ENCODE results near the gene PARD3. TPM values are rescaled to one million over a fixed set of nuclear protein-coding genes. Genes with fewer than 3 reads are reported as not detected.

Gene PARD3
- not detected in 2 replicates for total RNA-seq (2014; rRNA removed; shearing (Covaris generic); ENCODE audit: low replicate concordance)

DNA sequence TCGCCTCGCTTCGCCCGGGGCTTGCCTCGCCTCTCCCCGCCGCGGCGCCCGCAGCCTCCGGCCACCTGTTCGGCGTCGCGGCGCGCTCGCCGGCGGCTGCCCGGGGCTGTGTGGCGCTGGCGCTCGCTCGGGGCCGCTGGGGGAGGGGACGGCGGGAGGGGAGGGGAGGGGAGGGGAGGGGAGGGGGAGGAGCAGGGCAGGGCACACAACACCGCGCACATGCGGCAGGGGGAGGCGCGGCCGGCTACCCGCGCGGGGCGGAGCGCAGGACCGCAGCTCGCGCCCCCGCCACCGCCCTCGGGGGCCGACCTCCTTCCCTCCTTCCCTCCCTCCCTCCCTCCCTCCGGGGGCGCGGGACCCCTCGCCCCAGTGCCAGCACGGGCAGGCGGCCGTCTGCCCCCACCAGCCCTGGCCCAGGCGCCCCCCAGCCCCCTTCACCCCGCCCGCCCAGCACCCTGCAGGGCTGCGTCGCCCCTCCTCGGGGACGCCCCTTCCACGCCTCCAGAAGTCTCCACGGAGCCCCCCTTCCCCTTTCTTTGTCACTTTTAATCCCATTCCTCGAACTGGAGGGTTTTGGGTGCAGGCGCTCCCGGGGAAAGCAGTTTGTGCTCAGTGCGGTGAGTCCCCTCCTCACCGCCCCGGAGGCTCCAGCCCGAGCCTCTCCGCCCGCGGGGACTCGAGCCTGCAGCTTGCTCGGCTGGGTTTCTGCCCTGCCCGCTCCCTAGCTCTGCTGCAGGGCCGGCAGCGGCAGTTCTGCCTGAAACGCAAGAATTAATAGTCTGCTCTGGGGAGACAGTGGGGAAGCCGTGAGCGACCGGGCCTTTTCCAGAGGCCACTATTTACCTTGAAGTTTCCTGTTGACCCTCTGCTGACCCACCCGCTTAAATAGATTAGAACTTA is at the start of gene PARD3:
Gene PARD3, minus strand, starts transcription at position 112 of the 900 bp plus-strand sequence. CDS start 301 bp downstream, outside the sequence.
- H4K20me1 ChIP-seq (ENCODE audit: insufficient read depth, low read depth, low read length), result no peaks in the 10 kb centered on the region
- H3K9ac ChIP-seq (ENCODE audit: low read length), result no peak within 1 kb of the TSS
- H3K36me3 ChIP-seq (ENCODE audit: insufficient read depth, low read length), result no peaks in the 10 kb centered on the region
- H3K4me3 ChIP-seq (ENCODE audit: low read length), result no peak within 1 kb of the TSS
- DNase-seq, result no peak
- no peak within 1 kb of the TSS for H3K4me2 ChIP-seq (ENCODE audit: low read depth, low read length, poor library complexity, severe bottlenecking)
- H2AFZ ChIP-seq (ENCODE audit: low read length), result no peak within 1 kb of the TSS
- no peaks in the 10 kb centered on the region for H3K9me3 ChIP-seq (ENCODE audit: low read length)
- no peaks in the 10 kb centered on the region for H3K9me2 ChIP-seq (replicated peaks; ENCODE audit: insufficient read depth, low read length)
- H3K27ac ChIP-seq (ENCODE audit: low read length), result no peak within 1 kb of the TSS
- no peaks in the 10 kb centered on the region for H3K27me3 ChIP-seq (ENCODE audit: low read length)
- H3K4me1 ChIP-seq (ENCODE audit: low read length), result no peaks in the 10 kb centered on the region
- no peaks in the 10 kb centered on the region for H3K79me2 ChIP-seq (ENCODE audit: low read length)

DNA sequence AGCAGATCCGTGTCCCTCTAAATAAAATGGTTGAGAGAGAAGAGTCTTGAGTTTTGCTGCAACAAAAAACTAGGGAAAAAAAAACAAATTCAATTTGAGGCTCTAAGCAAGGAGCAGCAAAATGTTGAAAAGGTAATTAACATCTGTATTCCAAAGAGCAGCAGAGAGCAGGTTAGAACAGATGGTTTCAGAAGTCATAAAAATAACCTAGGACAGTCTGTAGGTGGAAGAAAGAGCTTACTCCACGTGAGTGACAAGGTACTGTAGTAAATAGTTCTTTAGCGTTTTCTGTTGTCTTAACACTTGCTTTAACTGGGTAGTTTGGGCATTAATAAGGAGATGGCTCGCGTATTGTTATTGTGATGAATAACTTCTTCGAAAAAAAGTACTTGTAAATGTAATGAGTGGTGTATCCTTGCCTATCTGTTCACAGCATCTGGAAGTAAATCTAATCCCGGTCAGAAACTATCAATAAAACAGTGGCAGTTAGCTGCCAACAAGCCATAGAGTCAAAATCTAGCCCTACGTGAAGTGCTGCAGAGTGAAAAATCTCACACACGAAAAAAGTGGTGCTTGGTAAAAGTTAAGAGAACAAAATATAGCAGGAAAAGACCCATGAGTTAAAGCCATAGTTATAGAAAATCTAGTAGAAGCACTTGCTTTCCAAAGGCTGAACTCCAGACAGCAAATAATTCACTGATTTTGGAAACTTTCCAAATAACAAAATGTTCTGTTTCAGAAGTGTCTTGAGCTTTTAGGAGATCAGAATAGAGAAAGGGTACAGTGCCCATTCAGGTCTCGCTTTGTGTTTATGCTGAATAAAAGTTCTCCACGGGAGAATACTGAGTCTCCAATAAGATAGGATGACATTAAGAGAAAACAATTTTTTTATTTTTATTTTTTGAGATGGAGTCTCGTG is 49.3 kb upstream of the PARD3 start:
- Histone ChIP-seq H3K4me3 (ENCODE audit: low read length) (no peak overlapping the region), H2AFZ (ENCODE audit: low read length) (0 out of 2 replicates have a peak overlapping the region, but pooled peaks have one; percentile 21), H3K9ac (ENCODE audit: low read length) (no peak overlapping the region), H3K27me3 (ENCODE audit: low read length) (no peaks in the 10 kb centered on the region), H3K4me1 (ENCODE audit: low read length) (no peaks in the 10 kb centered on the region), H3K9me3 (ENCODE audit: low read length) (no peaks in the 10 kb centered on the region), H3K9me2 (replicated peaks; ENCODE audit: insufficient read depth, low read length) (no peaks in the 10 kb centered on the region), H3K27ac (ENCODE audit: low read length) (no peak overlapping the region), H3K36me3 (ENCODE audit: insufficient read depth, low read length) (no peaks in the 10 kb centered on the region), H3K79me2 (ENCODE audit: low read length) (no peaks in the 10 kb centered on the region), H3K4me2 (ENCODE audit: low read depth, low read length, poor library complexity, severe bottlenecking) (no peak overlapping the region), H4K20me1 (ENCODE audit: insufficient read depth, low read depth, low read length) (no peaks in the 10 kb centered on the region)
- DNase-seq, result no peak

DNA sequence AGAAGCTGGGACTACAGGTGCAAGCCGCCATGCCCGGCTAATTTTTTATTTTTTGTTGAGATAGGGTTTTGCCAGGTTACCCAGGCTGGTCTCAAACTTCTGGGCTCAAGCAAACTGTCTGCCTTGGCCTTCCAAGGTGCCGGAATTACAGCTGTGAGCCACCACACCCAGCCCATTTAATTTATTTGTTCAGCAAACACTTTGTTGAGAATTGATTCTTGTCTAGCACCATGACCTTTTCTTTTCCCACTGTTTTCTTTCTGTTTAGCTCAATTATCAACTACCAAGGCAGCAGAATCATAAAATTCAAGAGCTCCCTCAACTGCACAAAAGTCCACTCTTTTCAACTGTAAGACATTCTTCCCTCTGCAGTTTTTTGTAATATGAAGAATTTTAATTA is 47.8 kb upstream of the PARD3 start:
- H3K27me3 ChIP-seq (ENCODE audit: low read length), result no peaks in the 10 kb centered on the region
- H3K27ac ChIP-seq (ENCODE audit: low read length), result no peak overlapping the region
- no peak overlapping the region for H2AFZ ChIP-seq (ENCODE audit: low read length)
- H3K4me2 ChIP-seq (ENCODE audit: low read depth, low read length, poor library complexity, severe bottlenecking), result no peak overlapping the region
- H3K36me3 ChIP-seq (ENCODE audit: insufficient read depth, low read length), result no peaks in the 10 kb centered on the region
- no peaks in the 10 kb centered on the region for H3K79me2 ChIP-seq (ENCODE audit: low read length)
- H3K4me3 ChIP-seq (ENCODE audit: low read length), result no peak overlapping the region
- H3K9ac ChIP-seq (ENCODE audit: low read length), result no peak overlapping the region
- no peaks in the 10 kb centered on the region for H4K20me1 ChIP-seq (ENCODE audit: insufficient read depth, low read depth, low read length)
- no peaks in the 10 kb centered on the region for H3K4me1 ChIP-seq (ENCODE audit: low read length)
- no peaks in the 10 kb centered on the region for H3K9me3 ChIP-seq (ENCODE audit: low read length)
- no peak for DNase-seq
- no peaks in the 10 kb centered on the region for H3K9me2 ChIP-seq (replicated peaks; ENCODE audit: insufficient read depth, low read length)

DNA sequence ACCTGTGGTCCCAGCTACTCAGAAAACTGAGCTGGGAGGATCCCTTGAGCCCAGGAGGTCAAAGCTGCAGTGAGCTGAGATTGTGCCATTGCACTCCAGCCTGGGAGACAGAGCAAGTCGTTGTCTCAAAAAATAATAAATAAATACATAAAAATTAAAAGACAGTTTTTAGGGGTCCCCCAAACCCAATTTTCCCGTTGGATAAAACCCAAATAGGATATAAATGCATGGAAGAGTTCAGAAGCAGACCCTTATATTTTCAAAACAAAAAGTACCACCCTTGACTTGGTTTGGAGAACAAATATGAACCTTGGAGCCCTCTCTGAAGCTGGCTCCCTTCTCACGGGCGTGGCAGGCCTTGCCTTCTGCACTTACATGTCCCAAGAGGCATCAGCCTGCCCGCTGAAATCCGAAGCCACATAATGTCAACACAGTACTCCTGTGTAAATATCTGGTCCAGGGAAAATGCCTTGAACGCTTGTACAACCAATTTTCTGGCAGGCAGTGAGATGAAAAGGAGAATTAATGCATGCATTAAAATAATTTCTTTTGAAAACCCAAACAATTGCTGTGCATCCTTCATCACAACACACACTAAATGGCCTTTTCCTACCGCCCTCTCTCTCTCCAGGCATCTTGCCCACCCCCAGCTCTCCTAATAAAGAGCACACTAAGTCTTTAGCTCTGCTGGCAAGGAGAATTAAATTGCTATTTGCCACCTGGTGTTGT is 46.4 kb upstream of the PARD3 start:
- no peak overlapping the region for H3K4me2 ChIP-seq (ENCODE audit: low read depth, low read length, poor library complexity, severe bottlenecking)
- no peak overlapping the region for H3K9ac ChIP-seq (ENCODE audit: low read length)
- H3K36me3 ChIP-seq (ENCODE audit: insufficient read depth, low read length), result no peaks in the 10 kb centered on the region
- no peak for DNase-seq
- no peaks in the 10 kb centered on the region for H4K20me1 ChIP-seq (ENCODE audit: insufficient read depth, low read depth, low read length)
- no peaks in the 10 kb centered on the region for H3K4me1 ChIP-seq (ENCODE audit: low read length)
- H2AFZ ChIP-seq (ENCODE audit: low read length), result no peak overlapping the region
- no peaks in the 10 kb centered on the region for H3K9me3 ChIP-seq (ENCODE audit: low read length)
- no peaks in the 10 kb centered on the region for H3K9me2 ChIP-seq (replicated peaks; ENCODE audit: insufficient read depth, low read length)
- H3K27me3 ChIP-seq (ENCODE audit: low read length), result no peaks in the 10 kb centered on the region
- no peaks in the 10 kb centered on the region for H3K79me2 ChIP-seq (ENCODE audit: low read length)
- H3K4me3 ChIP-seq (ENCODE audit: low read length), result no peak overlapping the region
- H3K27ac ChIP-seq (ENCODE audit: low read length), result no peak overlapping the region

DNA sequence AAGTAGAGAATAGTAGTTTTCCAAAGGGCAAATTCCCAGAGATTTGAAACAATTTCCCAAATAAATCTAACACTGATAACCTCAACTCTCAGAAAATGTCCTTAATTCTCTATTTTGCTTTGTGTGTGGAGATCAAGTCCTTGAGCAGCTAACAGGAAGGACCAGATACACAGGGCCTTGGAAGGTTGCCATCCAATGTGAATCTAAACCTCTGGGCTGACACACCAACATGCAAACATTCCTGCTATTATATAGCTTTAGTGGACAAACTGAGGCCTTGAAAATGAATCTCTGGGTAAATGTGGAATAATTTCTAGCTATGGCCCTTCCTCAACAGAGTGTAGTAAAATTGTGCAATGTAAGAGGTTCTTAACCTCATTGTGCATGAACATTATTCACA is 44.1 kb upstream of the PARD3 start:
- Histone ChIP-seq H3K27ac (ENCODE audit: low read length) (no peak overlapping the region), H3K4me1 (ENCODE audit: low read length) (no peaks in the 10 kb centered on the region), H3K4me2 (ENCODE audit: low read depth, low read length, poor library complexity, severe bottlenecking) (no peak overlapping the region), H3K27me3 (ENCODE audit: low read length) (no peaks in the 10 kb centered on the region), H3K9me2 (replicated peaks; ENCODE audit: insufficient read depth, low read length) (no peaks in the 10 kb centered on the region), H3K36me3 (ENCODE audit: insufficient read depth, low read length) (no peaks in the 10 kb centered on the region), H4K20me1 (ENCODE audit: insufficient read depth, low read depth, low read length) (no peaks in the 10 kb centered on the region), H3K4me3 (ENCODE audit: low read length) (no peak overlapping the region), H3K79me2 (ENCODE audit: low read length) (no peaks in the 10 kb centered on the region), H3K9ac (ENCODE audit: low read length) (no peak overlapping the region), H2AFZ (ENCODE audit: low read length) (no peak overlapping the region), H3K9me3 (ENCODE audit: low read length) (no peaks in the 10 kb centered on the region)
- no peak for DNase-seq

DNA sequence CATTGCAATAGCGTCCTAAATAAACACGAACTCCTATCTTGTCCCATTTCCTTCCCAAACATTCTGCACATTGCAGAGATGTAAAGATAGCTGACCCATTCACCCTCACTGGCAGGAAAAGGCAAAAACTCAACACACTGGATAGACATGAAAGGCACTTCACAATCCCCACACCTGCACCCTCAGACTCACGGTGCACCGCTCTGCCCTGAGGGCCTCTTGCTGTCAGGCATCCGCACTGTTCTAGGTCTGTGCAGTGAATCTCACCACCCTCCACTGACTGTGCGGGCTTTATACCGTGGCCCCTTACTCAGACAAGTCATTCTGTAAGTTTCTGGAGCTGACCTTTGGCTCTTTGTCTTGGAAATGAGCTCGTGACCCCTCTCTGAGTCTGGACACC is 42.9 kb upstream of the PARD3 start:
- H3K79me2 ChIP-seq (ENCODE audit: low read length), result no peaks in the 10 kb centered on the region
- H3K4me1 ChIP-seq (ENCODE audit: low read length), result no peaks in the 10 kb centered on the region
- H3K9me2 ChIP-seq (replicated peaks; ENCODE audit: insufficient read depth, low read length), result no peaks in the 10 kb centered on the region
- no peaks in the 10 kb centered on the region for H4K20me1 ChIP-seq (ENCODE audit: insufficient read depth, low read depth, low read length)
- H3K9me3 ChIP-seq (ENCODE audit: low read length), result no peaks in the 10 kb centered on the region
- H3K36me3 ChIP-seq (ENCODE audit: insufficient read depth, low read length), result no peaks in the 10 kb centered on the region
- H3K4me3 ChIP-seq (ENCODE audit: low read length), result no peak overlapping the region
- H3K9ac ChIP-seq (ENCODE audit: low read length), result no peak overlapping the region
- H3K27me3 ChIP-seq (ENCODE audit: low read length), result no peaks in the 10 kb centered on the region
- H3K4me2 ChIP-seq (ENCODE audit: low read depth, low read length, poor library complexity, severe bottlenecking), result no peak overlapping the region
- no peak overlapping the region for H3K27ac ChIP-seq (ENCODE audit: low read length)
- H2AFZ ChIP-seq (ENCODE audit: low read length), result no peak overlapping the region
- no peak for DNase-seq

DNA sequence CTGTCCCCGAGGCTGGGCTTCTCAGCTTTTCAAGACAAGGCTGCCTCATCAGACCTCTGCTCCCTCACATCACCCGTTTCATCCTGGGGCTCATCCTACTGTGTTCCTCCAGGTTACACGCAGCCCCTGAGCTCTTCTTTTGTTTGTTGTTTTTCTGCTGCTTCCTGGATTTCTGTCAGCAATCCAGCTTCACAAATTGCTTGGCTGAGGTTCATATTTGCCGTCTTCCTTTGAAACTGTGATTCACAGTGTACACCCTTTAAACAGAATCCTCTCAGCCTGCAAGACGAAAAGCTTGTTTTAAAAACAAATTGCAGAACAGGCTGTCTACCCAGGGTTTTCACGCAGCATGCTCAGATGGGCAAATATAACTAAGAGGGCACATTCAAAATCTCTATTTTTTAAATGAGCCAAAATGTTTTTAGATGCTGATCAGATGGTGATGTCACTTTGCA is 39.1 kb upstream of the PARD3 start:
- no peak overlapping the region for H3K4me2 ChIP-seq (ENCODE audit: low read depth, low read length, poor library complexity, severe bottlenecking)
- no peak overlapping the region for H3K4me3 ChIP-seq (ENCODE audit: low read length)
- no peaks in the 10 kb centered on the region for H3K27me3 ChIP-seq (ENCODE audit: low read length)
- no peaks in the 10 kb centered on the region for H3K36me3 ChIP-seq (ENCODE audit: insufficient read depth, low read length)
- no peaks in the 10 kb centered on the region for H4K20me1 ChIP-seq (ENCODE audit: insufficient read depth, low read depth, low read length)
- no peak overlapping the region for H2AFZ ChIP-seq (ENCODE audit: low read length)
- no peaks in the 10 kb centered on the region for H3K4me1 ChIP-seq (ENCODE audit: low read length)
- DNase-seq, result no peak
- no peaks in the 10 kb centered on the region for H3K9me3 ChIP-seq (ENCODE audit: low read length)
- H3K27ac ChIP-seq (ENCODE audit: low read length), result no peak overlapping the region
- H3K9me2 ChIP-seq (replicated peaks; ENCODE audit: insufficient read depth, low read length), result no peaks in the 10 kb centered on the region
- no peak overlapping the region for H3K9ac ChIP-seq (ENCODE audit: low read length)
- no peaks in the 10 kb centered on the region for H3K79me2 ChIP-seq (ENCODE audit: low read length)
